Measurements from ENCODE around the gene RNU6-9. TPM values are rescaled to one million over a fixed set of nuclear protein-coding genes. Genes with fewer than 3 reads are reported as not detected.

RNU6-9 gene
- total RNA-seq, 4 donors from 2014 or later = not detected

GRCh38 chr19:928471-929202 lies 35.4 kb downstream of the RNU6-9 start:
- Histone ChIP-seq H3K36me3 (peaks cover 0 to 24% (median 0%) of the 10 kb centered on the region in 3 donors), H3K27me3 (no peaks in the 10 kb centered on the region), H3K4me3 (no peak overlapping the region), H3K9me3 (no peaks in the 10 kb centered on the region), H3K4me1 (peaks cover 0 to 64% (median 29%) of the 10 kb centered on the region in 4 donors), H3K27ac (peak overlapping the region in 2 of 4 donors; percentile 92)
- 83 to 84% methylated on average over 14 to 17 of the region's 18 CpGs for WGBS, 2 donors
- no peak for TF ChIP-seq CTCF (IDR thresholded peaks at IDR 0.05)
- no peak for TF ChIP-seq EP300 (IDR thresholded peaks at IDR 0.05)
- TF ChIP-seq POLR2A (IDR thresholded peaks at IDR 0.05) = no peak
- DNase-seq (ENCODE audit: low spot score in 2 of 2) = no peak

- TF ChIP-seq POLR2A (IDR thresholded peaks at IDR 0.05) (no peak), EP300 (IDR thresholded peaks at IDR 0.05) (no peak), CTCF (IDR thresholded peaks at IDR 0.05) (no peak)
- H3K27ac ChIP-seq = no peak overlapping the region
Measured at GRCh38 chr19:929203-929890, 36.1 kb downstream of the RNU6-9 start.

GRCh38 chr19:929891-930258 lies 36.6 kb downstream of the RNU6-9 start:
- Histone ChIP-seq H3K27ac (no peak overlapping the region), H3K9me3 (no peaks in the 10 kb centered on the region), H3K4me1 (peaks cover 0 to 64% (median 35%) of the 10 kb centered on the region in 4 donors), H3K27me3 (no peaks in the 10 kb centered on the region), H3K36me3 (peaks cover 0 to 24% (median 0%) of the 10 kb centered on the region in 3 donors), H3K4me3 (no peak overlapping the region)
- no peak for DNase-seq (ENCODE audit: low spot score in 2 of 2)
- TF ChIP-seq EP300 (IDR thresholded peaks at IDR 0.05) (no peak), CTCF (IDR thresholded peaks at IDR 0.05) (no peak), POLR2A (IDR thresholded peaks at IDR 0.05) (no peak)
- 93 to 94% methylated on average over 6 of the region's 6 CpGs for WGBS, 2 donors

More at GRCh38 chr19:929203-929890, 36.1 kb downstream of the RNU6-9 start:
- Histone ChIP-seq H3K36me3 (peaks cover 0 to 24% (median 0%) of the 10 kb centered on the region in 3 donors), H3K9me3 (no peaks in the 10 kb centered on the region), H3K27me3 (no peaks in the 10 kb centered on the region), H3K4me1 (peaks cover 0 to 64% (median 35%) of the 10 kb centered on the region in 4 donors), H3K4me3 (no peak overlapping the region)
- no peak for DNase-seq (ENCODE audit: low spot score in 2 of 2)
- WGBS, 2 donors = 88 to 91% methylated on average over 33 to 40 of the region's 51 CpGs

- no peaks in the 10 kb centered on the region for H3K9me3 ChIP-seq
- H3K4me1 ChIP-seq = peaks cover 0 to 61% (median 38%) of the 10 kb centered on the region in 4 donors
- no peaks in the 10 kb centered on the region for H3K27me3 ChIP-seq
- H3K27ac ChIP-seq = peak overlapping the region in 3 of 4 donors; percentile 50 to 71 (median 66)
- DNase-seq (ENCODE audit: low spot score in 2 of 2) = no peak
- peaks cover 0 to 24% (median 0%) of the 10 kb centered on the region in 3 donors for H3K36me3 ChIP-seq
- TF ChIP-seq POLR2A (IDR thresholded peaks at IDR 0.05) (no peak), CTCF (IDR thresholded peaks at IDR 0.05) (no peak), EP300 (IDR thresholded peaks at IDR 0.05) (no peak)
- H3K4me3 ChIP-seq = no peak overlapping the region
- 66 to 84% methylated on average over 32 of the region's 32 CpGs for WGBS, 2 donors
Measured at GRCh38 chr19:931860-932647, 38.8 kb downstream of the RNU6-9 start.

All from tibial nerve (tissue), 4 donors.